Measurements from ENCODE around the gene LRRC55. TPM values are rescaled to one million over a fixed set of nuclear protein-coding genes. Genes with fewer than 3 reads are reported as not detected.

LRRC55 gene
- total and polyA plus RNA-seq, 2 experiments from 2014 or later, result 0.15 to 1.5 TPM

- Histone ChIP-seq H3K4me1 (ENCODE audit: insufficient read depth) (no peaks in the 10 kb centered on the region; the same call in 1 of the 2 replicates), H4K20me1 (replicated peaks; ENCODE audit: insufficient read depth) (no peaks in the 10 kb centered on the region), H3K79me2 (replicated peaks; ENCODE audit: insufficient read depth) (no peaks in the 10 kb centered on the region), H3K4me3 (no peak overlapping the region), H3K4me2 (no peak overlapping the region), H3K9me2 (ENCODE audit: insufficient read depth) (peaks cover 21% of the 10 kb centered on the region), H3K27ac (ENCODE audit: low read depth) (no peak overlapping the region), H3K36me3 (ENCODE audit: insufficient read depth) (no peaks in the 10 kb centered on the region), H3F3A (replicated peaks; ENCODE audit: low read depth) (no peaks in the 10 kb centered on the region), H3K27me3 (ENCODE audit: insufficient read depth) (no peaks in the 10 kb centered on the region), H2AFZ (no peak overlapping the region)
- DNase-seq (ENCODE audit: low spot score) (no peak), ATAC-seq (no peak)
- H3K4me1 Mint-ChIP-seq, result no peaks in the 10 kb centered on the region
- H3K9me3 Mint-ChIP-seq, result no peaks in the 10 kb centered on the region
- H3K27ac Mint-ChIP-seq, result no peak overlapping the region
- H3K27me3 Mint-ChIP-seq (ENCODE audit: insufficient read depth, low read depth, poor library complexity), result no peaks in the 10 kb centered on the region
- H3K36me3 Mint-ChIP-seq (ENCODE audit: low read depth), result no peaks in the 10 kb centered on the region
- TF ChIP-seq ZNF331 (CRISPR knock-in tag; IDR thresholded peaks at IDR 0.05; ENCODE audit: low read depth), result no peak
- no peak overlapping the region for H3K4me3 Mint-ChIP-seq
Observed at GRCh38 chr11:57223601-57224000, 41.8 kb downstream of the LRRC55 start.

DNA sequence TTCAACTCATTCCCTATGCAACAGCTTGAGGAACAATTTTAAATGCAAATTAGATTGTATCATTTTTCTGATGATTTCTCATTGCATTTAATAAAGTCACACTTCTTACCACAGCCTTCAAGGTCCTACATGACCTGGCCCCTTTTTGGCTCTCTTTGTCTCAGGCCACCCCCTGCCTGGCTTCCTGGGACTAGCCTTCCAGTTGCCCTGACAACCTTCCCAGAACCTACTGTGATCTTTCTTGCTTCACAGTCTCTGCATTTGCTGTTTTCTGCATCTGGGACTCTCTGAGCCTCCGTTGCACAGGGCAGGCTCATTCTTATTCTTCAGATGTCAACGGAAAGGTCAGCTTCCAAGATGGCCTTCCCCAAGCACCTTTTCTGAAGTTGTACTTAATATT lies 42.4 kb downstream of the LRRC55 start:
- Mint-ChIP-seq H3K4me1 (no peaks in the 10 kb centered on the region), H3K27me3 (ENCODE audit: insufficient read depth, low read depth, poor library complexity) (no peaks in the 10 kb centered on the region), H3K9me3 (no peaks in the 10 kb centered on the region), H3K36me3 (ENCODE audit: low read depth) (no peaks in the 10 kb centered on the region), H3K4me3 (no peak overlapping the region), H3K27ac (no peak overlapping the region)
- no peaks in the 10 kb centered on the region for H4K20me1 ChIP-seq (replicated peaks; ENCODE audit: insufficient read depth)
- no peaks in the 10 kb centered on the region for H3K36me3 ChIP-seq (ENCODE audit: insufficient read depth)
- DNase-seq (ENCODE audit: low spot score) (no peak), ATAC-seq (no peak)
- H3K4me1 ChIP-seq (ENCODE audit: insufficient read depth), result no peaks in the 10 kb centered on the region; the same call in 1 of the 2 replicates
- no peak overlapping the region for H3K27ac ChIP-seq (ENCODE audit: low read depth)
- no peaks in the 10 kb centered on the region for H3F3A ChIP-seq (replicated peaks; ENCODE audit: low read depth)
- H3K4me2 ChIP-seq, result no peak overlapping the region
- no peaks in the 10 kb centered on the region for H3K27me3 ChIP-seq (ENCODE audit: insufficient read depth)
- H3K9me2 ChIP-seq (ENCODE audit: insufficient read depth), result peaks cover 21% of the 10 kb centered on the region
- H3K4me3 ChIP-seq, result no peak overlapping the region
- H3K79me2 ChIP-seq (replicated peaks; ENCODE audit: insufficient read depth), result no peaks in the 10 kb centered on the region
- H2AFZ ChIP-seq, result no peak overlapping the region
- TF ChIP-seq EZH2phosphoT487 (IDR thresholded peaks at IDR 0.05; ENCODE audit: unreplicated experiment) (no peak), ZNF331 (CRISPR knock-in tag; IDR thresholded peaks at IDR 0.05; ENCODE audit: low read depth) (no peak), CTCF (conservative IDR thresholded peaks at IDR 0.05; ENCODE audit: low read depth in 2 of 2) (no peak), REST (IDR thresholded peaks at IDR 0.05; ENCODE audit: unreplicated experiment) (no peak), ZNF114 (CRISPR knock-in tag; IDR thresholded peaks at IDR 0.05) (no peak), POLR2AphosphoS5 (IDR thresholded peaks at IDR 0.05; ENCODE audit: low read depth) (no peak), STAT1 (IDR thresholded peaks at IDR 0.05; ENCODE audit: unreplicated experiment) (no peak), CREB1 (CRISPR knock-in tag; IDR thresholded peaks at IDR 0.05; ENCODE audit: low read depth) (no peak), JUNB (IDR thresholded peaks at IDR 0.05; ENCODE audit: unreplicated experiment) (no peak), NANOG (IDR thresholded peaks at IDR 0.05; ENCODE audit: borderline replicate concordance) (no peak), EZH2 (IDR thresholded peaks at IDR 0.05; ENCODE audit: low read depth, unreplicated experiment) (no peak)
- TF ChIP-seq, protein P1, sequence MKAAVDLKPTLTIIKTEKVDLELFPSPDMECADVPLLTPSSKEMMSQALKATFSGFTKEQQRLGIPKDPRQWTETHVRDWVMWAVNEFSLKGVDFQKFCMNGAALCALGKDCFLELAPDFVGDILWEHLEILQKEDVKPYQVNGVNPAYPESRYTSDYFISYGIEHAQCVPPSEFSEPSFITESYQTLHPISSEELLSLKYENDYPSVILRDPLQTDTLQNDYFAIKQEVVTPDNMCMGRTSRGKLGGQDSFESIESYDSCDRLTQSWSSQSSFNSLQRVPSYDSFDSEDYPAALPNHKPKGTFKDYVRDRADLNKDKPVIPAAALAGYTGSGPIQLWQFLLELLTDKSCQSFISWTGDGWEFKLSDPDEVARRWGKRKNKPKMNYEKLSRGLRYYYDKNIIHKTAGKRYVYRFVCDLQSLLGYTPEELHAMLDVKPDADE (IDR thresholded peaks at IDR 0.05), result no peak
